T1000 (cell line): ENCODE measurements around the gene HPCAL4.

Source experiments
- DNase-seq: peaks from one replicate; lab custom pipeline; 2025; ENCODE audit warnings: mixed read lengths; lab: John Stamatoyannopoulos, UW

Gene HPCAL4

GRCh38 chr1:39676948-39677548, 14.2 kb downstream of the HPCAL4 start:
- no peak for DNase-seq

- no peak for DNase-seq
These were observed 16.0 kb downstream of the HPCAL4 start for GRCh38 chr1:39675220-39675619.

GRCh38 chr1:39673215-39673614, 18.0 kb downstream of the HPCAL4 start:
- no peak for DNase-seq

- no peak for DNase-seq
These were observed 18.7 kb downstream of the HPCAL4 start for GRCh38 chr1:39672551-39672947.

GRCh38 chr1:39671793-39672550, 19.3 kb downstream of the HPCAL4 start, which contains the start of gene NT5C1A:
Gene NT5C1A, minus strand, starts transcription at chr1:39672107. Its CDS starts 69 bp downstream, at chr1:39672038.
- no peak for DNase-seq

GRCh38 chr1:39671433-39671792, 19.8 kb downstream of the HPCAL4 start:
- DNase-seq, result no peak

GRCh38 chr1:39670689-39671088, 20.5 kb downstream of the HPCAL4 start:
- DNase-seq, result no peak

- DNase-seq, result no peak
These were observed 22.3 kb downstream of the HPCAL4 start for GRCh38 chr1:39668894-39669293.

GRCh38 chr1:39668111-39668510, 23.1 kb downstream of the HPCAL4 start:
- no peak for DNase-seq

GRCh38 chr1:39666772-39667171, 24.5 kb downstream of the HPCAL4 start:
- no peak for DNase-seq

- no peak for DNase-seq
These were observed 27.7 kb downstream of the HPCAL4 start for GRCh38 chr1:39663559-39663958.

GRCh38 chr1:39662861-39663260, 28.4 kb downstream of the HPCAL4 start:
- DNase-seq, result no peak

- no peak for DNase-seq
These were observed 31.7 kb downstream of the HPCAL4 start for GRCh38 chr1:39659538-39659937.

- no peak for DNase-seq
These were observed 32.1 kb downstream of the HPCAL4 start for GRCh38 chr1:39659110-39659509.

- DNase-seq, result no peak
These were observed 33.2 kb downstream of the HPCAL4 start for GRCh38 chr1:39657923-39658485.

GRCh38 chr1:39657402-39657801, 33.8 kb downstream of the HPCAL4 start:
- DNase-seq, result no peak

- DNase-seq, result no peak
These were observed 34.8 kb downstream of the HPCAL4 start for GRCh38 chr1:39656391-39656790.

- DNase-seq, result no peak
These were observed 35.5 kb downstream of the HPCAL4 start for GRCh38 chr1:39655578-39656268.

- DNase-seq, result no peak
These were observed 36.9 kb downstream of the HPCAL4 start for GRCh38 chr1:39654291-39654690.

GRCh38 chr1:39653546-39654031, 37.6 kb downstream of the HPCAL4 start:
- DNase-seq, result peak; percentile 41

GRCh38 chr1:39652554-39652953, 38.7 kb downstream of the HPCAL4 start:
- DNase-seq, result no peak

- DNase-seq, result no peak
These were observed 39.1 kb downstream of the HPCAL4 start for GRCh38 chr1:39652105-39652504.

- DNase-seq, result no peak
These were observed 40.8 kb downstream of the HPCAL4 start for GRCh38 chr1:39650431-39650830.
